ENCODE measurements around the gene ALCAM.

The ALCAM gene

GRCh38 chr3:105502333-105502732 lies 135.6 kb downstream of the ALCAM start:
- TF ChIP-seq, protein P1, sequence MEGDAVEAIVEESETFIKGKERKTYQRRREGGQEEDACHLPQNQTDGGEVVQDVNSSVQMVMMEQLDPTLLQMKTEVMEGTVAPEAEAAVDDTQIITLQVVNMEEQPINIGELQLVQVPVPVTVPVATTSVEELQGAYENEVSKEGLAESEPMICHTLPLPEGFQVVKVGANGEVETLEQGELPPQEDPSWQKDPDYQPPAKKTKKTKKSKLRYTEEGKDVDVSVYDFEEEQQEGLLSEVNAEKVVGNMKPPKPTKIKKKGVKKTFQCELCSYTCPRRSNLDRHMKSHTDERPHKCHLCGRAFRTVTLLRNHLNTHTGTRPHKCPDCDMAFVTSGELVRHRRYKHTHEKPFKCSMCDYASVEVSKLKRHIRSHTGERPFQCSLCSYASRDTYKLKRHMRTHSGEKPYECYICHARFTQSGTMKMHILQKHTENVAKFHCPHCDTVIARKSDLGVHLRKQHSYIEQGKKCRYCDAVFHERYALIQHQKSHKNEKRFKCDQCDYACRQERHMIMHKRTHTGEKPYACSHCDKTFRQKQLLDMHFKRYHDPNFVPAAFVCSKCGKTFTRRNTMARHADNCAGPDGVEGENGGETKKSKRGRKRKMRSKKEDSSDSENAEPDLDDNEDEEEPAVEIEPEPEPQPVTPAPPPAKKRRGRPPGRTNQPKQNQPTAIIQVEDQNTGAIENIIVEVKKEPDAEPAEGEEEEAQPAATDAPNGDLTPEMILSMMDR (IDR thresholded peaks at IDR 0.05; ENCODE audit: low read depth, low read length, missing control alignments): no peak
- no peak for DNase-seq
- Histone ChIP-seq H3K4me3 (ENCODE audit: low read depth, low read length) (no peak overlapping the region), H3K36me3 (replicated peaks) (no peaks in the 10 kb centered on the region), H3K27me3 (replicated peaks) (no peaks in the 10 kb centered on the region), H3K27ac (no peak overlapping the region)
- in situ Hi-C loops (cut with HindIII; ENCODE audit: low pct_ligation_motif_present, low sequenced_read_pairs): no loop called here

- Histone ChIP-seq H3K36me3 (replicated peaks) (no peaks in the 10 kb centered on the region), H3K27ac (no peak overlapping the region), H3K27me3 (replicated peaks) (no peaks in the 10 kb centered on the region), H3K4me3 (ENCODE audit: low read depth, low read length) (no peak overlapping the region)
- in situ Hi-C loops (cut with HindIII; ENCODE audit: low pct_ligation_motif_present, low sequenced_read_pairs): no loop called here
- DNase-seq: no peak
- TF ChIP-seq, protein P1 (IDR thresholded peaks at IDR 0.05; ENCODE audit: low read depth, low read length, missing control alignments): no peak
These were observed 136.5 kb downstream of the ALCAM start for GRCh38 chr3:105503191-105503593.

DNA sequence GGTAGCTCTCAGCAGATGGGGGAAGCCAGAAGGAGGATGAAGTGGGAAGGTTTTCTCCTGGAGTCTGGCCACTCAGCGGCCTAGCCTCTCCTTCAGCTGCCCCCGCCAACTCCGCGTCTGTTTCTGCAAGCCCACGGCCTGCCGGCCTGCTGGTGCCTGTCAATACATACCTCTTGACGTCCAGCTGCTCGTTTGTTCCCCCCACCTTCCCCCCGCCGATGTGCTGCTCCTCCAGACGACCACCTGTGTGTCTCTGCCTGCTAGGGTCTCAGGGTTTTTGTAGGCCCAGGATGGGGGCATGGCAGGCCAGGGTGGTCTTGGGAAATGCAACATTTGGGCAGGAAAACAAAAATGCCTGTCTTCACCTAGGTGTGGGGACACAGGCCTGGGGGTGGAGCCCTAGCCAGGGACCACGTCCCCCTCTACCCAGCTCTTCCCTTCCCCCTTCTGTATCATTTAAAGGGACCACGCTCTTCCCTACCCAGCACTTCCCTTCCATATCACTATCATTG lies 137.8 kb downstream of the ALCAM start:
- TF ChIP-seq, protein P1 (IDR thresholded peaks at IDR 0.05; ENCODE audit: low read depth, low read length, missing control alignments): no peak
- no peak for DNase-seq
- Histone ChIP-seq H3K27me3 (replicated peaks) (no peaks in the 10 kb centered on the region), H3K36me3 (replicated peaks) (no peaks in the 10 kb centered on the region), H3K4me3 (ENCODE audit: low read depth, low read length) (no peak overlapping the region), H3K27ac (no peak overlapping the region)
- in situ Hi-C loops (cut with HindIII; ENCODE audit: low pct_ligation_motif_present, low sequenced_read_pairs): no loop called here

GRCh38 chr3:105505170-105505569 lies 138.5 kb downstream of the ALCAM start:
- no peak overlapping the region for H3K27ac ChIP-seq
- DNase-seq: no peak
- TF ChIP-seq, protein P1 (IDR thresholded peaks at IDR 0.05; ENCODE audit: low read depth, low read length, missing control alignments): no peak
- no peaks in the 10 kb centered on the region for H3K27me3 ChIP-seq (replicated peaks)
- in situ Hi-C loops (cut with HindIII; ENCODE audit: low pct_ligation_motif_present, low sequenced_read_pairs): no loop called here
- H3K36me3 ChIP-seq (replicated peaks): no peaks in the 10 kb centered on the region
- H3K4me3 ChIP-seq (ENCODE audit: low read depth, low read length): no peak overlapping the region

DNA sequence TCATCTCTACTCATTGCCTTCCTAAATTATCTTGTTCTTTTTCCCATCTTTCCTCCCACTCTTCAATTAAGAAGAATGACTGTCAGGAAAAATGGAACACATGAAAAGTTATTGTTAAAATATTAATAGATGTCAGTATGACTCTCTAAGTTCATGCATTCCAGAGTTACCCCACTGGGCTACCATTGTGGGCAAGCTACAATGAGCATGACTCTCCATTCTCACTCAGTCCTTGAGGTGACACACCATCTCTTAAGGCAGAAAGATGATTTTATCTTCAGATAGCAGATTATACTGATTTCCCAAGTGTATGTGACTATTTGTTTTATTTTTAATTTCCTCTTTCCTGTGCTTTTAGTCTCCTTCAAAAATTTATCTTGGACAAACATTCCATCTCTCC lies 144.3 kb downstream of the ALCAM start:
- no peak overlapping the region for H3K27ac ChIP-seq
- H3K4me3 ChIP-seq (ENCODE audit: low read depth, low read length): no peak overlapping the region
- in situ Hi-C loops (cut with HindIII; ENCODE audit: low pct_ligation_motif_present, low sequenced_read_pairs): no loop called here
- no peaks in the 10 kb centered on the region for H3K27me3 ChIP-seq (replicated peaks)
- H3K36me3 ChIP-seq (replicated peaks): no peaks in the 10 kb centered on the region
- no peak for DNase-seq
- TF ChIP-seq, protein P1 (IDR thresholded peaks at IDR 0.05; ENCODE audit: low read depth, low read length, missing control alignments): no peak

DNA sequence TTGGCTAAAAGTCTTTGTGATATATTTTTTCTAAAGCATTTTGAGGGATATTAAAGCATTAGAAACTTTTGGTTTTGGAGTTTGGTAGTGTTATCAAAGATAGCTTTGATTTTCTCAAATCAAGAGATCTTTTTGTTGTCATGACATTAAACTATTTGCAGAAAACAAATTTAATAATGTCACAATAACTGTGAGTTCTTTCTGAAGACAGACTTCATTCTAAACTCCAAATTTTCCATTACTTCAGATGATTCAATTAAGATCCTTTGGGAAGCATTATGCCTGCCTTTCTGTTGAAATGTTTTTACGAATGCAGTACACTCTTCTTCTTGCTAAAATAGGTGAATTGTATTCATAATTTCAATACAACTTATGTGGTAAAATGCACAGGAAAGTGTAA lies 145.4 kb downstream of the ALCAM start:
- TF ChIP-seq, protein P1 (IDR thresholded peaks at IDR 0.05; ENCODE audit: low read depth, low read length, missing control alignments): no peak
- DNase-seq: no peak
- in situ Hi-C loops (cut with HindIII; ENCODE audit: low pct_ligation_motif_present, low sequenced_read_pairs): no loop called here
- H3K4me3 ChIP-seq (ENCODE audit: low read depth, low read length): no peak overlapping the region
- H3K36me3 ChIP-seq (replicated peaks): no peaks in the 10 kb centered on the region
- no peaks in the 10 kb centered on the region for H3K27me3 ChIP-seq (replicated peaks)
- no peak overlapping the region for H3K27ac ChIP-seq
